ENCODE measurements around the gene NDUFAF5.
A peak's percentile ranks its signal among the peaks of the same experiment; 100 is the strongest.

Gene NDUFAF5

DNA sequence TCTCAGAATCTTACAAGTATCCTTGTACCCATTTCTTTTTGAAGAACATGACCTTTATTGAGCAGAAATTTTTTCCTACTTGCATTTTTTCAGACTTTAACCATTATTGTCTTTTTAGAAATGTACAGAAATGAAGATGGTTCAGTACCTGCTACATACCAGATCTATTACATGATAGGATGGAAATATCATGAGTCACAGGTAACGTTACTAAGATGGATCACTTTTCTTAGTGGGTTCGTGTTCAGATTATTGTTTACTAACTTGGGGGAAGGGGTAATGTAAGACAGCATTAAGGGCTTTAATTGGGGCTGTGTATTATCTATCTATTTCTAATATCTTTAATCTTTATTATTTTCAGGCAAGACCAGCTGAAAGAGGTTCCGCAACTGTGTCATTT is 31.9 kb downstream of the NDUFAF5 start:
- peaks cover under 1 to 8% of the 10 kb centered on the region in 2 experiments for H3K4me1 ChIP-seq (ENCODE audit: control insufficient read depth in 1 of 2, insufficient read depth in 1 of 2, low read depth in 1 of 2, low read length in 1 of 2)
- peaks cover 72% of the 10 kb centered on the region for H3K36me3 ChIP-seq
- no peak overlapping the region for H3K4me3 ChIP-seq (ENCODE audit: low read depth in 1 of 2, low read length in 1 of 2)
- H3K27me3 ChIP-seq, result no peaks in the 10 kb centered on the region
- no peaks in the 10 kb centered on the region for H3K9me3 ChIP-seq
- H3K27ac ChIP-seq, result no peak overlapping the region
- TF ChIP-seq, protein P1, sequence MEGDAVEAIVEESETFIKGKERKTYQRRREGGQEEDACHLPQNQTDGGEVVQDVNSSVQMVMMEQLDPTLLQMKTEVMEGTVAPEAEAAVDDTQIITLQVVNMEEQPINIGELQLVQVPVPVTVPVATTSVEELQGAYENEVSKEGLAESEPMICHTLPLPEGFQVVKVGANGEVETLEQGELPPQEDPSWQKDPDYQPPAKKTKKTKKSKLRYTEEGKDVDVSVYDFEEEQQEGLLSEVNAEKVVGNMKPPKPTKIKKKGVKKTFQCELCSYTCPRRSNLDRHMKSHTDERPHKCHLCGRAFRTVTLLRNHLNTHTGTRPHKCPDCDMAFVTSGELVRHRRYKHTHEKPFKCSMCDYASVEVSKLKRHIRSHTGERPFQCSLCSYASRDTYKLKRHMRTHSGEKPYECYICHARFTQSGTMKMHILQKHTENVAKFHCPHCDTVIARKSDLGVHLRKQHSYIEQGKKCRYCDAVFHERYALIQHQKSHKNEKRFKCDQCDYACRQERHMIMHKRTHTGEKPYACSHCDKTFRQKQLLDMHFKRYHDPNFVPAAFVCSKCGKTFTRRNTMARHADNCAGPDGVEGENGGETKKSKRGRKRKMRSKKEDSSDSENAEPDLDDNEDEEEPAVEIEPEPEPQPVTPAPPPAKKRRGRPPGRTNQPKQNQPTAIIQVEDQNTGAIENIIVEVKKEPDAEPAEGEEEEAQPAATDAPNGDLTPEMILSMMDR (IDR thresholded peaks at IDR 0.05), result no peak

DNA sequence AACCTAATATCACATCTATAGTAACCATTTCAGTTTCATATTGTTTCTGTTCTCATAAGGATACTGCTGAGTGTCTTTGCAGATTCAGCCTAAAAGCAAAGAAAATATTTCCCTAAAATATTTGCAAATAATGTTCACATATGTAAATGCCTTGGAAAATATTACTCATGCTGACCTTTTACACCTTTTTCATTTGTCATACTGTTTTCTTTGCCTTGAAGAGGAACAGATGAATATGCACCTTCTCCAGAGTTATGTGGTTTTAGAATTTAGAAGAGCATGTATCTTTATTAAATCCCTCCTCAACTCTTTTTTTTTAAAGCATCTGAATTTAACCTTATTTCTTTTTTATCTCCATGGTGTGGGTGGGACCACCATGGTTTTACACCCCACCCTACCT is 32.5 kb downstream of the NDUFAF5 start:
- TF ChIP-seq, protein P1 (IDR thresholded peaks at IDR 0.05), result no peak
- Histone ChIP-seq H3K9me3 (no peaks in the 10 kb centered on the region), H3K36me3 (peaks cover 66% of the 10 kb centered on the region), H3K27me3 (no peaks in the 10 kb centered on the region), H3K4me3 (ENCODE audit: low read depth in 1 of 2, low read length in 1 of 2) (no peak overlapping the region), H3K4me1 (ENCODE audit: control insufficient read depth in 1 of 2, insufficient read depth in 1 of 2, low read depth in 1 of 2, low read length in 1 of 2) (peaks cover 6 to 13% of the 10 kb centered on the region in 2 experiments), H3K27ac (no peak overlapping the region)

DNA sequence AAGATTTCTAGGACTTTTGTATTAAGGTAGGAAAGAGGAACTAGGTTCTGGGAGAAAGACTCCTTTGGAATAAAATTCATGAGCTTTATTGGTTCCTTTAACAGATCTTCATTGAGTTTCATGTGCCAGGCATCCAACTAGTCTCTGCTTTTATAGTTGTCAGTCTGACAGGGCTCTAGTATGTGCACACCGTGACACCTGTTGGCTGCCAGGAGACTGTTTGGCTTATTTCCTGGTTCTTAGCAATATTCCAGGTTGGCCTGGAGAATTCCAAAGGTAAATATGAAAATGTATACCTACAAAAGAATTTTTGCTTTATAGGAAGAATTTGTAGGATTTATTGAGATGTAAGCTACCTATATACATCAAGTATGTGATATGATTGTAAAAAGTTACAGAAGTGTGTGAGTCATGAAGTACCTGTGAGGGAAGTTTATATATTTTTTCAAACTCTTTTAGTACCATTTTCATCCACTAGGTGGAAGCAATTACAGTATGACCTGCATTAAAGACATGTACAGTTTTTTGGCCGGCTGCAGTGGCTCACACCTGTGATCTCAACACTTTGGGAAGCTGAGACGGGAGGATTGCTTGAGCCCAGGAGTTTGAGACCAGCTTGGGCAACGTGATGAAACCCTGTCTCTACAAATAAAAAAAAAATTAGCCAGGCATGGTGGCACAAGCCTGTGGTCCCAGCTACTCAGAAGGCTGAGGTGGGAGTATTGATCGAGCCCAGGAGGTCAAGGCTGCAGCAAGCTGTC is 35.2 kb downstream of the NDUFAF5 start:
- peaks cover 9 to 10% of the 10 kb centered on the region in 2 experiments for H3K4me1 ChIP-seq (ENCODE audit: control insufficient read depth in 1 of 2, insufficient read depth in 1 of 2, low read depth in 1 of 2, low read length in 1 of 2)
- no peak overlapping the region for H3K27ac ChIP-seq
- TF ChIP-seq, protein P1 (IDR thresholded peaks at IDR 0.05), result peak; percentile 19
- H3K9me3 ChIP-seq, result no peaks in the 10 kb centered on the region
- no peak overlapping the region for H3K4me3 ChIP-seq (ENCODE audit: low read depth in 1 of 2, low read length in 1 of 2)
- peaks cover 39% of the 10 kb centered on the region for H3K36me3 ChIP-seq
- H3K27me3 ChIP-seq, result no peaks in the 10 kb centered on the region

DNA sequence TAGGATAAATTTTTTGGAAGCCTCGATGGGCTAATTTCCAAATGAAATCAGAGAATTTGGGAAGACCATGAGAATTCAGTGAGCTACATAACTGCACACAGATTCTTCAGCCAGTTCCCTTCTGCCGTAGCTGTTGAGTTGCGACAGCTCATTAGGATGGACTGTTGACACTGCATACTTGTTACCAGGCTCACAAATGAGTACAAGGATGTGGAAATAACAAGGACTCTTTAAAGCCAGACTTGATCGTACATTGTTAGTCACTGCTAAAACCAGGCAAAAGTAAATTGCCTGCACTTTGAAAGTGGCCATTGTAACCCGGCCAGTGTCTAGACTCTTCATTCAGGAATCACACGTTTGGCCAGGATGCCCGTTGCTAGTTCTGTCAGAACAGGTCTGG is 37.0 kb downstream of the NDUFAF5 start:
- no peak overlapping the region for H3K27ac ChIP-seq
- H3K9me3 ChIP-seq, result no peaks in the 10 kb centered on the region
- peaks cover 13 to 23% of the 10 kb centered on the region in 2 experiments for H3K4me1 ChIP-seq (ENCODE audit: control insufficient read depth in 1 of 2, insufficient read depth in 1 of 2, low read depth in 1 of 2, low read length in 1 of 2)
- TF ChIP-seq, protein P1 (IDR thresholded peaks at IDR 0.05), result no peak
- peaks cover 21% of the 10 kb centered on the region for H3K36me3 ChIP-seq
- H3K4me3 ChIP-seq (ENCODE audit: low read depth in 1 of 2, low read length in 1 of 2), result no peak overlapping the region
- H3K27me3 ChIP-seq, result no peaks in the 10 kb centered on the region

DNA sequence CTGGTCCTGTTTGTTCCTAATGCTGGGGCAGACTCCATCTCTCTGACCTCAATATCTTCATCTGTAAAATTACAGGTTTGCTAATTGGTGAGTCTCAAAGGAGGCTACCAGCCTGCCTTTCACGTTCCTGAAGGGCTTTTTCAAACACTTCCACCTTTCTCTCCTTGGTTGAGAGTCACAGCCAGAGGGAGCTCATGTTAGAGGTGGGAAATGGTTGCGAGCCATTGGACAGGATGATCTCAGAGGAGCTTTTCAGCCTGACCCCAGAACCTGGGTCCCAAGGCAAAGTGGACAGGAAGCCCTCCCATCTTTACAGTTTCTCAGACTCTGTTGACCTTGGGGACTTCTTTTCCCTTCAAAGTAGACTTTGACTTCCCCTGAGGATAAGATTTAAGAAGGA is 37.6 kb downstream of the NDUFAF5 start:
- H3K4me1 ChIP-seq (ENCODE audit: control insufficient read depth in 1 of 2, insufficient read depth in 1 of 2, low read depth in 1 of 2, low read length in 1 of 2), result peaks cover 13 to 23% of the 10 kb centered on the region in 2 experiments
- no peak overlapping the region for H3K4me3 ChIP-seq (ENCODE audit: low read depth in 1 of 2, low read length in 1 of 2)
- peaks cover 15% of the 10 kb centered on the region for H3K36me3 ChIP-seq
- H3K27me3 ChIP-seq, result no peaks in the 10 kb centered on the region
- TF ChIP-seq, protein P1 (IDR thresholded peaks at IDR 0.05), result no peak
- no peak overlapping the region for H3K27ac ChIP-seq
- H3K9me3 ChIP-seq, result no peaks in the 10 kb centered on the region
